PC-3 (cell line): Measurements from ENCODE around the gene MGLL.

Experiments
- CTCF ChIP-seq: fragments of 300-600 bp; sonication (generic); conservative IDR thresholded peaks from 2 replicates; pipeline ENCODE4 v1.5.1; 2017; ENCODE audit warnings: antibody characterized with exemption, low read depth, mild to moderate bottlenecking, low read length
- EZH2 ChIP-seq: fragments of 300-600 bp; sonication (generic); IDR thresholded peaks from one replicate; pipeline ENCODE4 v1.6.1; 2017; ENCODE audit warnings: antibody characterized with exemption, mild to moderate bottlenecking, low read length; ENCODE audit not compliant: unreplicated experiment
- EZH2phosphoT487 ChIP-seq: fragments of 300-600 bp; sonication (generic); IDR thresholded peaks from 2 replicates; pipeline ENCODE4 v1.6.1; 2018; ENCODE audit warnings: mild to moderate bottlenecking, antibody characterized with exemption, low read length, borderline replicate concordance

DNA sequence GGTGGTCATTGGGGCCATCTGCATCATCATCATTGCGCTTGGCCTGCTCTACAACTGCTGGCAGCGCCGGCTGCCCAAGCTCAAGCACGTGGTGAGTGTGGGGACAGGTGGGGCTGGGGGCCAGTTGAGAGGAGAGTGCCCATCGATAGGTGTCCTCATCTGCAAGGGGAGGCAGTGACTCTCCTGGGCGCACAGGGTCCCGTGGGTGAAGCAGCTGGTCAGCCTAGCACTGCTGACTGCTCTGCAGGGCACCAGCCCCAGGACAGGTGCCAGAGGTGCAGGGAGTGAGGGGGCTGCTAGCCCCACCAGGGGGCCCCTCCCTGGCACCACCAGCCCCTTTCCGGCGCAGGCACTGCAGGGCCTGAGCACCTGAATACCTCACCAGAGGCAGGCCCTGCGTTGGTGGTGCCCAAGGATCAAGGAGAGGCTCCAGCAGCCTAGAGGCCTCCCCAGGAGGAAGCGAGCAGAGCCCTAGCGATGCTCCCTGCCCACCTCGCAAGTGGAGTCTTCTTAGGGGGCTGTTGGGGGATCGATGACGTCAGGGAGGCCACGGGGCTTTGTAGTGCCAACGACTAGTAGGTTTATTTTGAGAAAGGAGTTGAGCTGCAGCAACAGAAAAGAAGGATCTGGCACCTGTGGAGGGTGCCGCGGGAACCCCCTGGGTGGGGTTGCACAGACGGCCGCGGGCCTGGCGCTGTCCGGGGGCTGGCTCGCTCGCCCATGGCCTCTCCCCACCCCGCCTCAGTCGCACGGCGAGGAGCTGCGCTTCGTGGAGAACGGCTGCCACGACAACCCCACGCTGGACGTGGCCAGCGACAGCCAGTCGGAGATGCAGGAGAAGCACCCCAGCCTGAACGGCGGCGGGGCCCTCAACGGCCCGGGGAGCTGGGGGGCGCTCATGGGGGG, 150.5 kb downstream of the MGLL start:
- no peak for TF ChIP-seq CTCF
- no peak for TF ChIP-seq EZH2
- no peak for TF ChIP-seq EZH2phosphoT487
